ENCODE results near the gene TCTN2. TPM values are rescaled to one million over a fixed set of nuclear protein-coding genes. Genes with fewer than 3 reads are reported as not detected.
A peak's percentile ranks its signal among the peaks of the same experiment; 100 is the strongest.

TCTN2 gene
- total and polyA plus RNA-seq, 3 experiments from 2014 or later = 1.5 to 5.7 (median 5.5) TPM

DNA sequence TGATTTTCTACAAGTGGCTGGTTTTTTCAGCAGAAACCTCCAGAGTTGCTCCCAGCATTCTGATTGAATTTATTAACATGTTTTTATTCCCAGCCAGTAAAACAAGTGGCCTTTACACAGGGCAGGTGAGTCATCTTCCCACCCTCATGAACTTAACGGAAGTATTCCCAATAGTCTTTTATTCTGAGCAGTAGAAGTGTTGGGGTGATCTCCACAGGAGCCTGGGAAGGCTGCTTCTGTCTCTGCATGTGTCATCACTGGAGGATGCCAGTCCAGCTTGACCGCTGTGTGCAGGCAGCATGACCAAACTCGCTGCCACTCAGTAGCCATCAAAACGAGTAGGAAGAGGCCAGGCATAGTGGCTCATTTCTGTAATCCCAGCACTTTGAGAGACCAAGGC is 77.7 kb downstream of the TCTN2 start:
- H3K4me3 ChIP-seq (ENCODE audit: low read length) = no peak overlapping the region
- H3K36me3 Mint-ChIP-seq = peaks cover 3 to 82% (median 20%) of the 10 kb centered on the region in 3 donors
- no peak overlapping the region for H3K27ac ChIP-seq (ENCODE audit: low read depth, low read length)
- POLR2A ChIA-PET = no interaction called here
- no peak overlapping the region for H3K4me3 Mint-ChIP-seq
- H3K4me1 Mint-ChIP-seq = peaks cover 0 to 9% (median 8%) of the 10 kb centered on the region in 3 donors
- CTCF ChIA-PET = no interaction called here
- peaks cover 9% of the 10 kb centered on the region for H3K4me1 ChIP-seq (ENCODE audit: insufficient read depth, low read length)
- H3K27me3 Mint-ChIP-seq = peaks cover 0 to 1% of the 10 kb centered on the region in 2 donors
- no peaks in the 10 kb centered on the region for H3K27me3 ChIP-seq (ENCODE audit: insufficient read depth, low read length, poor library complexity, severe bottlenecking)
- H3K9me3 Mint-ChIP-seq = no peaks in the 10 kb centered on the region
- no peak overlapping the region for H3K27ac Mint-ChIP-seq
- H3K9me3 ChIP-seq (ENCODE audit: low read length) = no peaks in the 10 kb centered on the region
- H3K36me3 ChIP-seq (ENCODE audit: insufficient read depth, low read length) = peaks cover 31% of the 10 kb centered on the region
- DNase-seq = no peak

DNA sequence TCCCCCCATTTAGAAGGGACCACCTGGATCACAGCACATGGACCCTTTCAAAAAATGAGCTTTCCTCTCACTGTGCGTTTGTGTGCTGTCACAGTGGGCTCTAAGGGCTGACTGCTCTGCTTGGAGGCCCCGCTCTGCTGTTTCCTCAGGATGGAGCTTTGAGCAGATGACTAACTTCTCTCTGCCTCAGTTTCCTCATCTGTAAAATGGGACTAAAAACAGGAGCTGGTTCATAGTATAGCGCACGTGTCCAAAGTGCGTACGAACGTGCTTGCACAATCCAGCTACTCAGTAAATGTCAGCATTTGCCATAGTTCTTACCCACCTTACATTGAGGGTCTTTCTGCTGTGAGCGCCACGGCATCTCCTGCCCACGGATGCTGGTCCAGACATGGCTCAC is 78.4 kb downstream of the TCTN2 start:
- Mint-ChIP-seq H3K27me3 (peaks cover 0 to 1% of the 10 kb centered on the region in 2 donors), H3K4me3 (no peak overlapping the region), H3K27ac (no peak overlapping the region), H3K4me1 (peaks cover 0 to 9% (median 8%) of the 10 kb centered on the region in 3 donors), H3K9me3 (no peaks in the 10 kb centered on the region), H3K36me3 (peaks cover 3 to 82% (median 25%) of the 10 kb centered on the region in 3 donors)
- ChIA-PET POLR2A (no interaction called here), CTCF (no interaction called here)
- Histone ChIP-seq H3K36me3 (ENCODE audit: insufficient read depth, low read length) (peaks cover 30% of the 10 kb centered on the region), H3K4me1 (ENCODE audit: insufficient read depth, low read length) (peaks cover 9% of the 10 kb centered on the region), H3K4me3 (ENCODE audit: low read length) (no peak overlapping the region), H3K27me3 (ENCODE audit: insufficient read depth, low read length, poor library complexity, severe bottlenecking) (no peaks in the 10 kb centered on the region), H3K9me3 (ENCODE audit: low read length) (no peaks in the 10 kb centered on the region), H3K27ac (ENCODE audit: low read depth, low read length) (no peak overlapping the region)
- no peak for DNase-seq

DNA sequence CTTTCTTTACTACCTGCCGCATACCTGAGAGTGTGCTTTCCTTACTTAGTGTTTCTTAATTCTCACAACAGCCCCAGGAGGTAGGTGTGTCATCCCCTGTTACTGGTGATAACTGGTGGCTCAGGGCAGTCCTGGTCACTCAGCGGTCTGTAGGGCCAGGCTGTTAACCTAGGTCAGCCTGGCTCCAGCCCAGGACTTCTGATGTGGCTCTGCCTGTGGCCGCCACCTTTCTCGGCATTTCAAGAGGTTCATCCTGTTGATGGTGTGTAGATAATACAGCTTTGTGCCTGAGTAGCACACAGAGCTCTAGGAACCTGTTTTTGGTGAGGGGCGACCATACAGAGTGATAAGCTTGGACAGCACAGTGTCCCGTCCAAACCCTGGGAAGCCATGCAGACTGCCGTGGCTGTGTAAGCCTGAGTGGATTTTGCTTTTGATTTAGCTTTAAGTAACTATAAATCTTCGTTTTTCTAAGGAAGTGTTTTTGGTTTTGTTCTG is 79.3 kb downstream of the TCTN2 start:
- POLR2A ChIA-PET = no interaction called here
- Histone ChIP-seq H3K27me3 (ENCODE audit: insufficient read depth, low read length, poor library complexity, severe bottlenecking) (no peaks in the 10 kb centered on the region), H3K4me1 (ENCODE audit: insufficient read depth, low read length) (peaks cover 9% of the 10 kb centered on the region), H3K4me3 (ENCODE audit: low read length) (no peak overlapping the region), H3K36me3 (ENCODE audit: insufficient read depth, low read length) (peaks cover 29% of the 10 kb centered on the region), H3K9me3 (ENCODE audit: low read length) (no peaks in the 10 kb centered on the region), H3K27ac (ENCODE audit: low read depth, low read length) (no peak overlapping the region)
- H3K9me3 Mint-ChIP-seq = no peaks in the 10 kb centered on the region
- H3K4me1 Mint-ChIP-seq = peaks cover 0 to 9% (median 8%) of the 10 kb centered on the region in 3 donors
- peaks cover 3 to 82% (median 25%) of the 10 kb centered on the region in 3 donors for H3K36me3 Mint-ChIP-seq
- peaks cover 0 to 1% of the 10 kb centered on the region in 2 donors for H3K27me3 Mint-ChIP-seq
- CTCF ChIA-PET = interaction anchor here (1.9 kb wide), 1 partner anchor 23 kb away, joined by 4 read pairs; no protein-coding TSS in a partner anchor
- H3K27ac Mint-ChIP-seq = peak overlapping the region in 1 of 8 donors; percentile 78
- no peak for DNase-seq
- peak overlapping the region in 2 of 7 donors; percentile 10 to 19 for H3K4me3 Mint-ChIP-seq

DNA sequence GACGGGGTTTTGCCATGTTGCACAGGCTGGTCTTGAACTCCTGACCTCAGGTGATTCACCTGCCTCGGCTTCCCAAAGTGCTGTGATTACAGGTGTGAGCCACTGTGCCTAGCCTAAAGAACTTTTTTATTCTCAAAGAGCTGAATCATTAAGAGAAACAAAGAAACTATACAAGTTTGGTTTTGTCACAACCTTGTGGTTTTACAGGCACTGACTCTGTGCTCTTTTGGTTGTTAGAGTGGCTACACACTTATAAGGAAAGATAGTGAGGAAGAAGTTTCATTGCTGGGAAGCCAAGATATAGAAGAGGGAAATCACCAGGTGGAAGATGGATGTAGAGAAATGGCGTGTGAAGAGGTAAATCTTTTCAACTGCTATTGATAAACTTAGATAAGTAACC is 81.1 kb downstream of the TCTN2 start:
- Mint-ChIP-seq H3K4me1 (peaks cover 0 to 9% (median 8%) of the 10 kb centered on the region in 3 donors), H3K4me3 (peak overlapping the region in 1 of 7 donors; percentile 54), H3K27me3 (peaks cover 0 to 1% of the 10 kb centered on the region in 2 donors), H3K36me3 (peaks cover 3 to 85% (median 24%) of the 10 kb centered on the region in 3 donors), H3K27ac (peak overlapping the region in 1 of 8 donors; percentile 1), H3K9me3 (no peaks in the 10 kb centered on the region)
- CTCF ChIA-PET = interaction anchor here (1.3 kb wide), 1 partner anchor 77 kb away, joined by 5 read pairs; no protein-coding TSS in a partner anchor
- H3K9me3 ChIP-seq (ENCODE audit: low read length) = no peaks in the 10 kb centered on the region
- POLR2A ChIA-PET = no interaction called here
- no peak for DNase-seq
- H3K27me3 ChIP-seq (ENCODE audit: insufficient read depth, low read length, poor library complexity, severe bottlenecking) = no peaks in the 10 kb centered on the region
- peaks cover 7% of the 10 kb centered on the region for H3K4me1 ChIP-seq (ENCODE audit: insufficient read depth, low read length)
- H3K4me3 ChIP-seq (ENCODE audit: low read length) = no peak overlapping the region
- H3K27ac ChIP-seq (ENCODE audit: low read depth, low read length) = no peak overlapping the region
- H3K36me3 ChIP-seq (ENCODE audit: insufficient read depth, low read length) = peaks cover 29% of the 10 kb centered on the region

DNA sequence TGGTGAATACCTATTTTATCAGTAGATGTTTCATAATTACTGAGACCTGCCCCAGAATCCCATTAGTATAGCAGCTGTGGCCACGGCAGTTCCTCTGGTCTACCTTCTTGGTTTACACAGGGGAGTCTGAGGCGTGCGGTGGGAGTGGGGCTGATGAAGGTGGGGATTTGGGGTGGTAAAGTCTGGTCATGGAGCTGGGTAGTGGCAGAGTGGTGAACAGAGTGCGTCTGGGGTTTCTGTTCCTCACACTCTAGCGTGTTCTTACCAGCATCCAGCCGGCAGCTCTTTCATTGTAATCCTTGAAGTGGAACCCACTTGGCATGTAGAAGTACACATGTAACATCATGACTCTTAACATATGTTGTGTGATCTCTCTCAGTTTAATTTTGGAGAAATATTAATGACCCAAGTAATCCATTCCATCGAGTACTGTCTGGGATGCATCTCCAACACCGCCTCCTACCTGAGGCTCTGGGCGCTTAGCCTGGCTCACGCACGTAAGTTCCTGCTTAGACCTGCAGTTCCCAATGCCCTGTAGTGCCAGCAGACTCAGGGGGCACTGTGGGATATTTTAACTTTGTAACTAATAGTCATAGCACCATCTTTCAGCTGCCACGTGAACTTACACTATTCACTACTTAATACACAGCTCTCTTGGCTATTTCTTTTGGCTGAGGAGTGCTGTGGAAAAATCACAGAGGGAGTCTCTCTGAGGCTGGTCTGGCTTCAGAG is 83.3 kb downstream of the TCTN2 start:
- H3K27me3 ChIP-seq (ENCODE audit: insufficient read depth, low read length, poor library complexity, severe bottlenecking) = no peaks in the 10 kb centered on the region
- Mint-ChIP-seq H3K27me3 (peaks cover 0 to 1% of the 10 kb centered on the region in 2 donors), H3K4me1 (peaks cover 0 to 8% (median 7%) of the 10 kb centered on the region in 3 donors), H3K9me3 (no peaks in the 10 kb centered on the region), H3K4me3 (no peak overlapping the region), H3K27ac (peak overlapping the region in 2 of 8 donors; percentile 58 to 65), H3K36me3 (peaks cover 3 to 79% (median 19%) of the 10 kb centered on the region in 3 donors)
- H3K9me3 ChIP-seq (ENCODE audit: low read length) = no peaks in the 10 kb centered on the region
- H3K4me3 ChIP-seq (ENCODE audit: low read length) = no peak overlapping the region
- ChIA-PET POLR2A (no interaction called here), CTCF (no interaction called here)
- H3K27ac ChIP-seq (ENCODE audit: low read depth, low read length) = no peak overlapping the region
- DNase-seq = no peak
- H3K4me1 ChIP-seq (ENCODE audit: insufficient read depth, low read length) = no peaks in the 10 kb centered on the region
- peaks cover 21% of the 10 kb centered on the region for H3K36me3 ChIP-seq (ENCODE audit: insufficient read depth, low read length)

DNA sequence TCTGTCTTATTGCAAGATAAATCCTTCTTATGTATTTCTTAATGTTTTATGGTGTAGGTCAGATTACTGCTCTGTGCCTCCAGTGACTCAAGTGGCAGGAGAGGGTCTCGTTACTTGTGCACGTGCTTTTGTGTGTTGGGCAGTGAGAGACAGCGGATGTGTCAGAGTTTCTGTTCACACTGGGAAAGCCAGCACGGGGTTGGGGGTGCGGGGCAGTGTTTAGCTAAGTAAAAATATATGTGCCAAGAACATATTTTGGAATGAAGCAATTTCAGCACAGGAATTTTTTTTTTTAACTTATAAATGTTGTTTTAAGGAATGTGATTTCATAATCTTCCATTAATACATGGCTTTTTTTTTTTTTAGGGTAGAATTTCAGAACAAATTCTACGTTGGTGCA is 86.6 kb downstream of the TCTN2 start:
- H3K27ac Mint-ChIP-seq = no peak overlapping the region
- POLR2A ChIA-PET = no interaction called here

More for the DNA sequence above, 86.6 kb downstream of the TCTN2 start:
- no peaks in the 10 kb centered on the region for H3K9me3 ChIP-seq (ENCODE audit: low read length)
- CTCF ChIA-PET = no interaction called here
- H3K27me3 ChIP-seq (ENCODE audit: insufficient read depth, low read length, poor library complexity, severe bottlenecking) = no peaks in the 10 kb centered on the region
- Mint-ChIP-seq H3K27me3 (peaks cover 0 to under 1% of the 10 kb centered on the region in 2 donors), H3K9me3 (no peaks in the 10 kb centered on the region), H3K36me3 (peaks cover 3 to 55% (median 15%) of the 10 kb centered on the region in 3 donors), H3K4me1 (peaks cover 3 to 7% (median 6%) of the 10 kb centered on the region in 3 donors), H3K4me3 (no peak overlapping the region)
- H3K4me3 ChIP-seq (ENCODE audit: low read length) = no peak overlapping the region
- H3K36me3 ChIP-seq (ENCODE audit: insufficient read depth, low read length) = peaks cover 8% of the 10 kb centered on the region
- no peak overlapping the region for H3K27ac ChIP-seq (ENCODE audit: low read depth, low read length)
- DNase-seq = no peak
- H3K4me1 ChIP-seq (ENCODE audit: insufficient read depth, low read length) = peaks cover 2% of the 10 kb centered on the region

Other genes starting within 250 kb of the TCTN2 start
- gene RILPL2, start 234.4 kb upstream of the TCTN2 start, total RNA-seq = 10 to 100 TPM; 26.9 to 27.6 TPM
- 8.4 TPM for gene RILPL2, start 234.4 kb upstream of the TCTN2 start, polyA plus RNA-seq
- 10 to 100 TPM; 21.9 to 23.8 TPM for gene SNRNP35, start 213.0 kb upstream of the TCTN2 start, total RNA-seq
- gene SNRNP35, start 213.0 kb upstream of the TCTN2 start, polyA plus RNA-seq = 26.5 TPM
- 1 to 10 TPM; 2.7 to 4.6 TPM for gene RILPL1, start 137.4 kb upstream of the TCTN2 start, total RNA-seq
- 0.55 TPM for gene RILPL1, start 137.4 kb upstream of the TCTN2 start, polyA plus RNA-seq
- gene TMED2, start 86.6 kb upstream of the TCTN2 start, total RNA-seq = 100 to 1,000 TPM; 191 to 194 TPM
- 314 TPM for gene TMED2, start 86.6 kb upstream of the TCTN2 start, polyA plus RNA-seq
- 10 to 100 TPM; 46.2 to 53.4 TPM for gene DDX55, start 69.0 kb upstream of the TCTN2 start, total RNA-seq
- gene DDX55, start 69.0 kb upstream of the TCTN2 start, polyA plus RNA-seq = 21.1 TPM
- 10 to 100 TPM; 91.3 to 99.1 TPM for gene EIF2B1, start 37.4 kb upstream of the TCTN2 start, total RNA-seq
- gene EIF2B1, start 37.4 kb upstream of the TCTN2 start, polyA plus RNA-seq = 61.1 TPM
- gene GTF2H3, start 37.3 kb upstream of the TCTN2 start, total RNA-seq = 10 to 100 TPM; 72.0 to 74.6 TPM
- gene GTF2H3, start 37.3 kb upstream of the TCTN2 start, polyA plus RNA-seq = 24.8 TPM
- gene ATP6V0A2, start 41.2 kb downstream of the TCTN2 start, total RNA-seq = 100 to 1,000 TPM; 109 to 113 TPM
- 27.1 TPM for gene ATP6V0A2, start 41.2 kb downstream of the TCTN2 start, polyA plus RNA-seq
- under 1 TPM; 0.09 to 0.13 TPM for gene DNAH10, start 91.2 kb downstream of the TCTN2 start, total RNA-seq
- not detected for gene DNAH10, start 91.2 kb downstream of the TCTN2 start, polyA plus RNA-seq